Subcutaneous abdominal adipose tissue (tissue), 5 donors: ENCODE data around the gene ULK3.
"Not testable (repeated sequence)": the region's sequence is repeated elsewhere in the genome, so short reads cannot be mapped to it uniquely, and the experiment has no call there.

Experiments used
- H3K27ac ChIP-seq: one replicate; pipeline ENCODE4 v1.7.0; 2013; ENCODE audit warnings: low read depth, mild to moderate bottlenecking, inconsistent platforms, low read length, moderate library complexity
- H3K27me3 ChIP-seq, 5 donors: one replicate each; pipeline ENCODE4 v1.7.0; 2013; ENCODE audit warnings: low read length in 5 of 5, inconsistent platforms in 1 of 5; ENCODE audit not compliant: control insufficient read depth in 5 of 5, insufficient read depth in 4 of 5
- H3K36me3 ChIP-seq, 5 donors: one replicate each; pipeline ENCODE4 v1.7.0; 2013; ENCODE audit warnings: low read length in 5 of 5; ENCODE audit not compliant: control insufficient read depth in 5 of 5, insufficient read depth in 5 of 5
- H3K4me1 ChIP-seq, 5 donors: one replicate each; pipeline ENCODE4 v1.7.0; 2013; ENCODE audit warnings: low read length in 5 of 5, mild to moderate bottlenecking in 3 of 5, moderate library complexity in 1 of 5; ENCODE audit not compliant: control insufficient read depth in 5 of 5, insufficient read depth in 5 of 5
- H3K4me3 ChIP-seq, 5 donors: one replicate each; pipeline ENCODE4 v1.7.0; 2013; ENCODE audit warnings: low read length in 5 of 5, low read depth in 1 of 5
- H3K9ac ChIP-seq, 5 donors: one replicate each; pipeline ENCODE4 v1.7.0; 2013; ENCODE audit warnings: low read length in 5 of 5, mild to moderate bottlenecking in 4 of 5, moderate library complexity in 3 of 5
- H3K9me3 ChIP-seq, 5 donors: one replicate each; pipeline ENCODE4 v1.7.0; 2013; ENCODE audit warnings: low read length in 5 of 5; ENCODE audit not compliant: control insufficient read depth in 5 of 5
- donor health status: healthy.
- donor health status: healthy.
- donor health status: healthy.
- donor health status: healthy.
- donor health status: healthy.

Gene ULK3, protein sequence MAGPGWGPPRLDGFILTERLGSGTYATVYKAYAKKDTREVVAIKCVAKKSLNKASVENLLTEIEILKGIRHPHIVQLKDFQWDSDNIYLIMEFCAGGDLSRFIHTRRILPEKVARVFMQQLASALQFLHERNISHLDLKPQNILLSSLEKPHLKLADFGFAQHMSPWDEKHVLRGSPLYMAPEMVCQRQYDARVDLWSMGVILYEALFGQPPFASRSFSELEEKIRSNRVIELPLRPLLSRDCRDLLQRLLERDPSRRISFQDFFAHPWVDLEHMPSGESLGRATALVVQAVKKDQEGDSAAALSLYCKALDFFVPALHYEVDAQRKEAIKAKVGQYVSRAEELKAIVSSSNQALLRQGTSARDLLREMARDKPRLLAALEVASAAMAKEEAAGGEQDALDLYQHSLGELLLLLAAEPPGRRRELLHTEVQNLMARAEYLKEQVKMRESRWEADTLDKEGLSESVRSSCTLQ

DNA sequence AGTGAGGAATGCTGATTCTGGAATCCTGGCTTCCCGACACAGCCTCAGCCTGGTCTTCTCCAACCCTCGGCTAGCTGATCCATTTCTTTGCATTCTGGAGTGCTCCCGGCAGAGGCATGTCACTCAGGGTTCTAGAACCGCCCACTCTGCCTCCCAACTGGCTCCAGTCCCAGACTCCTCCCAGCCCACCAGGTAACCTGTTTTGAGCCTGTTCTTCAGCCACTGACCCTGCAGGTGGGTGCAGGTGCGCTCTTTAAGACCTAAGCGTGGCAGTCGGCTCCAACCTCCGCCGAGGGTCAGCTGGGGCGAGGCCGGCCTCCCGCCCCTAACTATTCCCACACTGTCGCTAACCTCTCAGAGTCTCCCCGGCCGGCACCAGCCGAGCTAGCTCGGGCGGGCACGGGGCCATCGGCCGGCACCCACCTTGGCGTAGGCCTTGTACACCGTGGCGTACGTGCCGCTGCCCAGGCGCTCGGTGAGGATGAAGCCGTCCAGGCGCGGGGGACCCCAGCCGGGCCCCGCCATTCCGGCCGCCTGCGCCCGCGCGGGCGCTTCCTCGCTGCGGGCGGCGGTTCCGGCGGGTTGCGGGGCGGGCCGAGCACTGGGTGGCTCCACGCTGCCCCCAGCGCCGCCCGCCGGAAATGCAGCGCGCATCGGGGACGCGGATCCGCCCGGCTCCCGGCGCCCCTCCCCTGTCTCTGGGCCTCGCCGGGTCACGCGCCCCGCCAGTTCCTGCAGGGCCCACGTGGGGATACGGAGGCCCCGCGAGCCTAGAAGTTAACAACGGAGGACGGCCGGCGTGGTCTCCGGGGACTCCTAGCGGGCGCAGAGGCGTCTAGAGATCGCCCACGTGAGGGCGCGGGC, at the start of gene ULK3:
Gene ULK3, minus strand, starts transcription at position 576 of the 864 bp plus-strand sequence. Its CDS starts 51 bp downstream, at position 525.
- H3K27me3 ChIP-seq, result no peaks in the 10 kb centered on the region
- H3K4me3 ChIP-seq, result peak within 1 kb of the TSS; percentile 86 to 95 (median 93)
- H3K36me3 ChIP-seq, result peaks cover 0 to 54% (median 37%) of the 10 kb centered on the region in 5 donors
- peak within 1 kb of the TSS; percentile 83 to 94 (median 91) for H3K9ac ChIP-seq
- no peaks in the 10 kb centered on the region for H3K9me3 ChIP-seq
- H3K27ac ChIP-seq, result peak within 1 kb of the TSS; percentile 84
- peaks cover 2 to 36% (median 27%) of the 10 kb centered on the region in 5 donors for H3K4me1 ChIP-seq

DNA sequence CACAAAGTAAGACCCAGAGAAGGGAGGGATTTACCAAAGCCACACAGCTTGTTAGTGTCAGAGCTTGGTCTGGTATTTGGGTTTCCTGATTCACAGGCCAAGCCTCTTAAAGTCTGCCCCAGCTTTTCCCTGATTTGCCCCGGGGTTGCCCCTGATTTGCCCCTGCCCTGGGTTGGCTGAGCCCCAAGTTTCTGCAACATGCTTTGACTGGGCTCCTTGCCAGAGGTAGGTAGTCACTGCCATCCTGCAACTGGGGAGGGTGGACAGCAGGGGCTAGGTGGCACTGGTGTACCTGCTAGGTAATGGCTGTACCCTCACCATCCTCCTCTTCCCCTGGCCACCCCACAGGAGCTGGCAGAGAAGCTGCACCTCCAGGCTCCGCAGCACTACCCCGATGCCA, 49.4 kb upstream of the ULK3 start:
- no peak overlapping the region for H3K27ac ChIP-seq
- H3K4me3 ChIP-seq, result no peak overlapping the region
- peaks cover 6 to 31% (median 27%) of the 10 kb centered on the region in 5 donors for H3K4me1 ChIP-seq
- peaks cover 0 to 40% (median 27%) of the 10 kb centered on the region in 5 donors for H3K36me3 ChIP-seq
- H3K9me3 ChIP-seq, result no peaks in the 10 kb centered on the region
- H3K27me3 ChIP-seq, result no peaks in the 10 kb centered on the region
- no peak overlapping the region for H3K9ac ChIP-seq

- Histone ChIP-seq H3K27me3 (no peaks in the 10 kb centered on the region), H3K9me3 (no peaks in the 10 kb centered on the region), H3K4me1 (peaks cover 6 to 26% (median 24%) of the 10 kb centered on the region in 5 donors), H3K9ac (peak overlapping the region in 1 of 5 donors; percentile 28), H3K36me3 (peaks cover 0 to 34% (median 23%) of the 10 kb centered on the region in 5 donors), H3K27ac (no peak overlapping the region), H3K4me3 (no peak overlapping the region)
Measured at GRCh38 chr15:74891469-74891868, 48.5 kb upstream of the ULK3 start.

DNA sequence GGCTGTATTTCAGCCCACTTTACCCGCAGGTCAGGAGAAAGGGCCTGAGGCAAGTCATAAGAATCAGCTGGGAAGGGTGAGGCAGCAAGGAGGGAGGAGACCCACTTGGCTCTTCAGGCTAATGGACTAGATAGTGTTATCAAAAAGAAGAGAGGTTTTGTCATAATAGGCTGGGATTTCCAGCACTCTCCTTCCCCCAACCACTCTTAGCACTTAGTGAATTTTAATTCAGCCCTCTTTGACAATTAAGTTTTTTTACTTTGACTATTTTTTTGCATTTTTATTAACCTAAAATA, 47.7 kb upstream of the ULK3 start:
- Histone ChIP-seq H3K9ac (peak overlapping the region; percentile 69 to 97 (median 91)), H3K4me1 (peaks cover 6 to 26% (median 24%) of the 10 kb centered on the region in 5 donors), H3K27me3 (no peaks in the 10 kb centered on the region), H3K36me3 (peaks cover 0 to 25% (median 19%) of the 10 kb centered on the region in 5 donors), H3K4me3 (peak overlapping the region; percentile 92 to 96 (median 95)), H3K9me3 (no peaks in the 10 kb centered on the region), H3K27ac (peak overlapping the region; percentile 61)

DNA sequence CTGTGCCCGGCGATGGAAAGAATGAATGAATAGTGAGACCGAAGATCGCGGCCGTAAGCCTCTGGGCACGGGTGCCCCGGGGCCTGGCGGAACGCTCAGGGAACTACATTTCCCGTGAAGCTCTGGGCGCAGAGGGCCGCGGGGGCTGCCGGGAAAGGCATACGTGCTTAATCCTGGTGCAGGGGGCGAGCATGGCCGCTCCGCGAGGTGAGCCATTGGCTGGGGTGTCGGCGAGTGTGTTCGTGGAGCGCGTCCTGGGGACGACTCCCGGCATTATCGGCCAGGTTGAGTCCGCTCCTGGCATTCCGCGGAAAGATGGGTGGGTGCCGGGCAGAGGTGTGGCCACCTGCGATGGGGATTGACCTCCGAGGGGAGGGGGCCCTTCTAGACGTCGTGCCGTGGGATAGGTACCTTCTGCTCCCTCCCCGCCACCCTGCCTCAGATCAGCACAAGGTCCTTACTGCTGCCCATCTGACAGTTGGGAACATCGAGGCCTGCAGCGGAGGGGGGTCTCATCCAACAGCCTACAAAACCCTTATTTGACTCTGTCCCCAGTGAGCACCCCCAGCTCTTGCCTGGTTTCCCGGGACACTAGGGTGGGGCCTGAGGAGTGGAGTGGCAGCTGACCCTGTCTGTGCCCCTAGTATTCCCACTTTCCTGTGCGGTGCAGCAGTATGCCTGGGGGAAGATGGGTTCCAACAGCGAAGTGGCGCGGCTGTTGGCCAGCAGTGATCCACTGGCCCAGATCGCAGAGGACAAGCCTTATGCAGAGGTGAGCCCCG, 47.1 kb upstream of the ULK3 start, which contains the start of gene MPI:
Gene MPI, plus strand, starts transcription at position 160 of the 782 bp plus-strand sequence. Its CDS starts 32 bp downstream, at position 192.
- H3K27ac ChIP-seq, result peak within 1 kb of the TSS; percentile 61
- H3K4me3 ChIP-seq, result peak within 1 kb of the TSS; percentile 92 to 96 (median 95)

GRCh38 chr15:74889390-74889882, 46.5 kb upstream of the ULK3 start:
- Histone ChIP-seq H3K4me3 (peak overlapping the region; percentile 92 to 96 (median 93)), H3K9me3 (no peaks in the 10 kb centered on the region), H3K27ac (peak overlapping the region; percentile 61), H3K36me3 (peaks cover 0 to 22% (median 19%) of the 10 kb centered on the region in 5 donors), H3K4me1 (peaks cover 6 to 35% (median 30%) of the 10 kb centered on the region in 5 donors), H3K9ac (peak overlapping the region; percentile 69 to 97 (median 91)), H3K27me3 (no peaks in the 10 kb centered on the region)

More for the DNA sequence above, 47.1 kb upstream of the ULK3 start, which contains the start of gene MPI:
- peaks cover 0 to 22% (median 19%) of the 10 kb centered on the region in 5 donors for H3K36me3 ChIP-seq
- H3K9me3 ChIP-seq, result no peaks in the 10 kb centered on the region
- H3K9ac ChIP-seq, result peak within 1 kb of the TSS; percentile 69 to 97 (median 91)
- H3K27me3 ChIP-seq, result no peaks in the 10 kb centered on the region
- H3K4me1 ChIP-seq, result peaks cover 6 to 28% (median 24%) of the 10 kb centered on the region in 5 donors

GRCh38 chr15:74888716-74889115, 45.8 kb upstream of the ULK3 start:
- peak overlapping the region in 1 of 5 donors; percentile 97 for H3K9ac ChIP-seq
- peaks cover 6 to 41% (median 33%) of the 10 kb centered on the region in 5 donors for H3K4me1 ChIP-seq
- H3K27me3 ChIP-seq, result no peaks in the 10 kb centered on the region
- peaks cover 0 to 21% (median 19%) of the 10 kb centered on the region in 5 donors for H3K36me3 ChIP-seq
- no peak overlapping the region for H3K4me3 ChIP-seq
- H3K9me3 ChIP-seq, result no peaks in the 10 kb centered on the region
- H3K27ac ChIP-seq, result no peak overlapping the region

DNA sequence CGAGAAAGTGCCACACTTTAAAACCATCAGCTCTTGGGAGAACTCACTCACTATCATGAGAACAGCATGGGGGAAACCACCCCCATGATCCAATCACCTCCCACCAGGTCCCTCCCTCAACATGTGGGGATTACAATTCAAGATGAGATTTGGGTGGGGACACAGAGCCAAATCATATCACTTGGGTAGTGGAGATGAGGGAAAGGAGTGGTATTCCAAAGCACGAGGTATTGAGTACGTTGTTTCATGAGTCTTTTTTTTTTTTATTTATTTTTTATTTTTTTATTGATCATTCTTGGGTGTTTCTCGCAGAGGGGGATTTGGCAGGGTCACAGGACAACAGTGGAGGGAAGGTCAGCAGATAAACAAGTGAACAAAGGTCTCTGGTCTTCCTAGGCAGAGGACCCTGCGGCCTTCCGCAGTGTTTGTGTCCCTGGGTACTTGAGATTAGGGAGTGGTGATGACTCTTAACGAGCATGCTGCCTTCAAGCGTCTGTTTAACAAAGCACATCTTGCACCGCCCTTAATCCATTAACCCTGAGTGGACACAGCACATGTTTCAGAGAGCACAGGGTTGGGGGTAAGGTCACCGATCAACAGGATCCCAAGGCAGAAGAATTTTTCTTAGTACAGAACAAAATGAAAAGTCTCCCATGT, 44.7 kb upstream of the ULK3 start:
- peaks cover 0 to 11% (median 9%) of the 10 kb centered on the region in 5 donors for H3K36me3 ChIP-seq
- H3K27ac ChIP-seq, H3K4me3 ChIP-seq, H3K9ac ChIP-seq, H3K9me3 ChIP-seq, H3K27me3 ChIP-seq: not testable (repeated sequence)
- peaks cover 6 to 41% (median 33%) of the 10 kb centered on the region in 5 donors for H3K4me1 ChIP-seq

GRCh38 chr15:74885461-74885860, 42.5 kb upstream of the ULK3 start:
- no peak overlapping the region for H3K4me3 ChIP-seq
- no peak overlapping the region for H3K9ac ChIP-seq
- H3K27ac ChIP-seq, result no peak overlapping the region

More at GRCh38 chr15:74885461-74885860, 42.5 kb upstream of the ULK3 start:
- Histone ChIP-seq H3K4me1 (peaks cover 6 to 35% (median 26%) of the 10 kb centered on the region in 5 donors), H3K27me3 (no peaks in the 10 kb centered on the region), H3K36me3 (no peaks in the 10 kb centered on the region), H3K9me3 (no peaks in the 10 kb centered on the region)
